HepG2 (cell line): ENCODE data around the gene MRFAP1L1. TPM values are rescaled to one million over a fixed set of nuclear protein-coding genes. Genes with fewer than 3 reads are reported as not detected.

Experiments used
- CREM ChIP-seq, 2 experiments: sonication (generic) in 1 of 2; formaldehyde crosslinking in 1 of 2; IDR thresholded peaks; 2 replicates each; pipeline versions ENCODE4 v1.4.0 to v1.6.1; 2016 to 2020; ENCODE audit warnings: antibody characterized with exemption in 1 of 2, mild to moderate bottlenecking in 1 of 2, missing genetic modification reagents in 1 of 2
- GABPA ChIP-seq, 2 experiments: IDR thresholded peaks; 2 replicates each; pipeline ENCODE4 v1.6.1; 2011 to 2016; ENCODE audit warnings: low read depth in 2 of 2, low read length in 1 of 2, missing biosample characterization in 1 of 2, missing genetic modification characterization in 1 of 2
- GATAD2A ChIP-seq: IDR thresholded peaks from 2 replicates; pipeline ENCODE4 v1.6.1; 2016
- KMT2A ChIP-seq: sonication (generic); formaldehyde crosslinking; IDR thresholded peaks from 2 replicates; pipeline ENCODE4 v1.4.0; 2020; ENCODE audit warnings: missing genetic modification reagents
- MXI1 ChIP-seq: IDR thresholded peaks from 3 replicates; pipeline ENCODE4 v1.6.1; 2012; ENCODE audit warnings: low read depth, low read length, inconsistent platforms, borderline replicate concordance
- NFKB2 ChIP-seq: sonication (generic); formaldehyde crosslinking; IDR thresholded peaks from 2 replicates; pipeline ENCODE4 v1.4.0; 2020; ENCODE audit warnings: missing genetic modification reagents, borderline replicate concordance
- PRDM4 ChIP-seq: sonication (generic); formaldehyde crosslinking; IDR thresholded peaks from 2 replicates; pipeline ENCODE4 v1.9.0; 2021; ENCODE audit warnings: missing genetic modification reagents, borderline replicate concordance
- WIZ ChIP-seq: sonication (generic); formaldehyde crosslinking; IDR thresholded peaks from 2 replicates; pipeline ENCODE4 v1.5.1; 2020; ENCODE audit warnings: mild to moderate bottlenecking, missing genetic modification reagents
- ZFP41 ChIP-seq: sonication (generic); formaldehyde crosslinking; IDR thresholded peaks from 2 replicates; pipeline ENCODE4 v1.4.0; 2020; ENCODE audit warnings: mild to moderate bottlenecking, missing genetic modification reagents, borderline replicate concordance
- ZNF251 ChIP-seq: sonication (generic); formaldehyde crosslinking; IDR thresholded peaks from 2 replicates; pipeline ENCODE4 v1.9.0; 2021; ENCODE audit warnings: mild to moderate bottlenecking, missing genetic modification reagents
- ZNF333 ChIP-seq: sonication (generic); formaldehyde crosslinking; IDR thresholded peaks from 2 replicates; pipeline ENCODE4 v1.4.0; 2020; ENCODE audit warnings: mild to moderate bottlenecking, missing genetic modification reagents, borderline replicate concordance
- ZNF550 ChIP-seq: sonication (generic); formaldehyde crosslinking; IDR thresholded peaks from 2 replicates; pipeline ENCODE4 v1.4.0; 2020; ENCODE audit warnings: mild to moderate bottlenecking, missing genetic modification reagents, borderline replicate concordance
- polyA plus RNA-seq, 8 experiments: library from polyadenylated mRNA; depleted of rRNA in 3 of 8; stranded (reverse) in 7 of 8; unstranded in 1 of 8; fragments of >200 nt; fragmentation: Illumina TruSeq in 4 of 8; extraction: Trizol in 4 of 8; gene quantifications; 2 replicates each; pipeline versions ENCODE4 v1.2.1 to v1.2.3, GENCODE V29; 2011 to 2016; ENCODE audit warnings: low read depth in 4 of 8, missing spikeins in 1 of 8, mixed read lengths in 1 of 8; ENCODE audit not compliant: insufficient read depth in 1 of 8
- total RNA-seq, 5 experiments: library from RNA; depleted of rRNA; stranded (reverse); fragments of >200 nt; fragmentation: Illumina TruSeq; extraction: Trizol; gene quantifications; 2 replicates each; pipeline ENCODE4 v1.2.3, GENCODE V29; 2016; ENCODE audit warnings: low read depth in 1 of 5
- TF ChIP-seq, protein P1 (sequence below): sonication (generic); formaldehyde crosslinking; IDR thresholded peaks from 2 replicates; pipeline ENCODE4 v1.8.1; 2023; ENCODE audit warnings: mild to moderate bottlenecking, missing genetic modification reagents
- TF ChIP-seq, protein P2 (sequence below): sonication (generic); formaldehyde crosslinking; conservative IDR thresholded peaks from 2 replicates; pipeline ENCODE4 v1.8.0; 2022; ENCODE audit warnings: mild to moderate bottlenecking, moderate library complexity, missing genetic modification reagents

The MRFAP1L1 gene
- total and polyA plus RNA-seq, 2 of the 13 experiments (the other 11 are each of a cell fraction or from before 2014, with no cell fraction given) = 44.8 to 76.6 TPM

GRCh38 chr4:6709230-6710114, at the start of gene MRFAP1L1 (continued):
- TF ChIP-seq, protein P1, sequence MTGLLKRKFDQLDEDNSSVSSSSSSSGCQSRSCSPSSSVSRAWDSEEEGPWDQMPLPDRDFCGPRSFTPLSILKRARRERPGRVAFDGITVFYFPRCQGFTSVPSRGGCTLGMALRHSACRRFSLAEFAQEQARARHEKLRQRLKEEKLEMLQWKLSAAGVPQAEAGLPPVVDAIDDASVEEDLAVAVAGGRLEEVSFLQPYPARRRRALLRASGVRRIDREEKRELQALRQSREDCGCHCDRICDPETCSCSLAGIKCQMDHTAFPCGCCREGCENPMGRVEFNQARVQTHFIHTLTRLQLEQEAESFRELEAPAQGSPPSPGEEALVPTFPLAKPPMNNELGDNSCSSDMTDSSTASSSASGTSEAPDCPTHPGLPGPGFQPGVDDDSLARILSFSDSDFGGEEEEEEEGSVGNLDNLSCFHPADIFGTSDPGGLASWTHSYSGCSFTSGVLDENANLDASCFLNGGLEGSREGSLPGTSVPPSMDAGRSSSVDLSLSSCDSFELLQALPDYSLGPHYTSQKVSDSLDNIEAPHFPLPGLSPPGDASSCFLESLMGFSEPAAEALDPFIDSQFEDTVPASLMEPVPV (CRISPR knock-in tag) = peak; percentile 19; the same call in 1 of the 2 replicates
- TF ChIP-seq ZNF550 (no peak), PRDM4 (CRISPR knock-in tag) (0 out of 2 replicates have a peak, but pooled peaks have one; percentile 76), ZNF251 (CRISPR knock-in tag) (peak; percentile 74; the same call in 1 of the 2 replicates), ZFP41 (CRISPR knock-in tag) (no peak), MXI1 (peak; percentile 61; the same call in 1 of the 3 replicates), CREM (IDR thresholded peaks at IDR 0.05) (peak; percentile 65), CREM (CRISPR knock-in tag; IDR thresholded peaks at IDR 0.05) (no peak), GATAD2A (CRISPR knock-in tag) (peak; percentile 54), NFKB2 (CRISPR knock-in tag) (0 out of 2 replicates have a peak, but pooled peaks have one; percentile 65), KMT2A (peak; percentile 78), WIZ (CRISPR knock-in tag) (peak; percentile 34; the same call in 1 of the 2 replicates), GABPA (IDR thresholded peaks at IDR 0.05; ENCODE audit: low read depth, low read length) (no peak), GABPA (CRISPR knock-in tag; IDR thresholded peaks at IDR 0.05; ENCODE audit: low read depth) (peak; percentile 71), ZNF333 (CRISPR knock-in tag) (no peak)
- TF ChIP-seq, protein P2, sequence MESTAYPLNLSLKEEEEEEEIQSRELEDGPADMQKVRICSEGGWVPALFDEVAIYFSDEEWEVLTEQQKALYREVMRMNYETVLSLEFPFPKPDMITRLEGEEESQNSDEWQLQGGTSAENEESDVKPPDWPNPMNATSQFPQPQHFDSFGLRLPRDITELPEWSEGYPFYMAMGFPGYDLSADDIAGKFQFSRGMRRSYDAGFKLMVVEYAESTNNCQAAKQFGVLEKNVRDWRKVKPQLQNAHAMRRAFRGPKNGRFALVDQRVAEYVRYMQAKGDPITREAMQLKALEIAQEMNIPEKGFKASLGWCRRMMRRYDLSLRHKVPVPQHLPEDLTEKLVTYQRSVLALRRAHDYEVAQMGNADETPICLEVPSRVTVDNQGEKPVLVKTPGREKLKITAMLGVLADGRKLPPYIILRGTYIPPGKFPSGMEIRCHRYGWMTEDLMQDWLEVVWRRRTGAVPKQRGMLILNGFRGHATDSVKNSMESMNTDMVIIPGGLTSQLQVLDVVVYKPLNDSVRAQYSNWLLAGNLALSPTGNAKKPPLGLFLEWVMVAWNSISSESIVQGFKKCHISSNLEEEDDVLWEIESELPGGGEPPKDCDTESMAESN (CRISPR knock-in tag) = peak; percentile 81
